ENCODE measurements around the gene PVR.

- TF ChIP-seq SMC3 (IDR thresholded peaks at IDR 0.05; ENCODE audit: borderline replicate concordance, low read length) = no peak
- TF ChIP-seq, protein P1, sequence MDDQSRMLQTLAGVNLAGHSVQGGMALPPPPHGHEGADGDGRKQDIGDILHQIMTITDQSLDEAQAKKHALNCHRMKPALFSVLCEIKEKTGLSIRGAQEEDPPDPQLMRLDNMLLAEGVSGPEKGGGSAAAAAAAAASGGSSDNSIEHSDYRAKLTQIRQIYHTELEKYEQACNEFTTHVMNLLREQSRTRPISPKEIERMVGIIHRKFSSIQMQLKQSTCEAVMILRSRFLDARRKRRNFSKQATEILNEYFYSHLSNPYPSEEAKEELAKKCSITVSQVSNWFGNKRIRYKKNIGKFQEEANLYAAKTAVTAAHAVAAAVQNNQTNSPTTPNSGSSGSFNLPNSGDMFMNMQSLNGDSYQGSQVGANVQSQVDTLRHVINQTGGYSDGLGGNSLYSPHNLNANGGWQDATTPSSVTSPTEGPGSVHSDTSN (IDR thresholded peaks at IDR 0.05; ENCODE audit: insufficient replicate concordance, low read depth, low read length) = no peak
Observed at GRCh38 chr19:44647144-44647543, 3.4 kb downstream of the PVR start.
